K562 (cell line): Measurements from ENCODE around the gene SPHK2. TPM values are rescaled to one million over a fixed set of nuclear protein-coding genes. Genes with fewer than 3 reads are reported as not detected.

Source experiments
- BCOR ChIP-seq: fragments of 450-650 bp; IDR thresholded peaks from 2 replicates; pipeline ENCODE4 v1.6.1; 2016
- FOXM1 ChIP-seq, 2 experiments: fragments of 450-650 bp in 1 of 2; sonication (generic) in 1 of 2; formaldehyde crosslinking in 1 of 2; IDR thresholded peaks; 2 replicates each; pipeline versions ENCODE4 v1.6.1 to v1.9.0; 2017 to 2022; ENCODE audit warnings: low read depth in 2 of 2, mild to moderate bottlenecking in 2 of 2, missing genetic modification reagents in 1 of 2, moderate library complexity in 1 of 2
- MTA3 ChIP-seq: fragments of 450-650 bp; formaldehyde crosslinking; IDR thresholded peaks from 2 replicates; pipeline ENCODE4 v1.6.1; 2017; ENCODE audit warnings: mild to moderate bottlenecking, borderline replicate concordance
- MYNN ChIP-seq, 2 experiments: sonication (generic); formaldehyde crosslinking in 1 of 2; IDR thresholded peaks; 2 replicates each; pipeline versions ENCODE4 v1.5.0 to v1.6.1; 2016 to 2020; ENCODE audit warnings: antibody characterized with exemption in 1 of 2, missing genetic modification reagents in 1 of 2
- NBN ChIP-seq: fragments of 450-650 bp; IDR thresholded peaks from 2 replicates; pipeline ENCODE4 v1.6.1; 2016; ENCODE audit warnings: low read depth, mild to moderate bottlenecking
- PRPF4 ChIP-seq: fragments of 200-400 bp; formaldehyde crosslinking; IDR thresholded peaks from one replicate; pipeline ENCODE4 v1.6.1; 2017; ENCODE audit warnings: low read length, low read depth, mild to moderate bottlenecking; ENCODE audit not compliant: insufficient read depth, poor library complexity, severe bottlenecking
- SIRT6 ChIP-seq: IDR thresholded peaks from one replicate; pipeline ENCODE4 v1.6.1; 2012; ENCODE audit warnings: low read depth, mild to moderate bottlenecking, control low read depth, inconsistent platforms, low read length, moderate library complexity
- TEAD1 ChIP-seq, 2 experiments: fragments of 450-650 bp in 1 of 2; sonication (generic) in 1 of 2; formaldehyde crosslinking; IDR thresholded peaks; 2 replicates each; pipeline versions ENCODE4 v1.4.0 to v1.8.0; 2020 to 2022; ENCODE audit warnings: mild to moderate bottlenecking in 2 of 2, missing genetic modification reagents in 1 of 2
- polyA plus RNA-seq, 8 experiments: library from polyadenylated mRNA; depleted of rRNA in 4 of 8; stranded (reverse) in 5 of 8; unstranded in 3 of 8; fragments of >200 nt; fragmentation: Nextera tagmentation in 2 of 8; fragmentation: Illumina TruSeq in 1 of 8; extraction: Ambion mirVana in 2 of 8; extraction: Trizol in 1 of 8; gene quantifications; 2 replicates each; pipeline versions ENCODE4 v1.2.1 to v1.2.3, GENCODE V29; 2011 to 2014; ENCODE audit warnings: inconsistent platforms in 1 of 8, missing spikeins in 1 of 8
- total RNA-seq, 7 experiments: library from RNA; depleted of rRNA in 6 of 7; stranded (reverse); fragments of >200 nt in 6 of 7; fragmentation: Illumina TruSeq in 2 of 7; extraction: Trizol in 2 of 7; gene quantifications; 2 replicates each; pipeline versions ENCODE4 v1.2.1 to v1.2.3, GENCODE V29; 2011 to 2021; ENCODE audit warnings: low replicate concordance in 1 of 7
- TF ChIP-seq, protein P1 (sequence below): fragments of 200-600 bp; sonication (generic); IDR thresholded peaks from one replicate; pipeline ENCODE4 v1.6.1; 2012; ENCODE audit warnings: mild to moderate bottlenecking, low read depth, low read length, inconsistent platforms
- TF ChIP-seq, protein P2 (sequence below), 2 experiments: IDR thresholded peaks; 2 replicates each; pipeline ENCODE4 v1.6.1; 2012; ENCODE audit warnings: improper control_type of control experiment in 2 of 2, low read depth in 2 of 2, low read length in 2 of 2, borderline replicate concordance in 1 of 2
- TF ChIP-seq, protein P3 (sequence below): fragments of 250-450 bp; sonication (Bioruptor Pico); IDR thresholded peaks from 2 replicates; pipeline ENCODE4 v1.8.0; 2021; ENCODE audit warnings: borderline replicate concordance, mild to moderate bottlenecking, moderate library complexity; ENCODE audit not compliant: poor library complexity, severe bottlenecking

Gene SPHK2
- total and polyA plus RNA-seq, 9 of the 15 experiments (the other 6 are each of a cell fraction or from before 2014, with no cell fraction given), result 0.10 to 15.2 (median 2.9) TPM

DNA sequence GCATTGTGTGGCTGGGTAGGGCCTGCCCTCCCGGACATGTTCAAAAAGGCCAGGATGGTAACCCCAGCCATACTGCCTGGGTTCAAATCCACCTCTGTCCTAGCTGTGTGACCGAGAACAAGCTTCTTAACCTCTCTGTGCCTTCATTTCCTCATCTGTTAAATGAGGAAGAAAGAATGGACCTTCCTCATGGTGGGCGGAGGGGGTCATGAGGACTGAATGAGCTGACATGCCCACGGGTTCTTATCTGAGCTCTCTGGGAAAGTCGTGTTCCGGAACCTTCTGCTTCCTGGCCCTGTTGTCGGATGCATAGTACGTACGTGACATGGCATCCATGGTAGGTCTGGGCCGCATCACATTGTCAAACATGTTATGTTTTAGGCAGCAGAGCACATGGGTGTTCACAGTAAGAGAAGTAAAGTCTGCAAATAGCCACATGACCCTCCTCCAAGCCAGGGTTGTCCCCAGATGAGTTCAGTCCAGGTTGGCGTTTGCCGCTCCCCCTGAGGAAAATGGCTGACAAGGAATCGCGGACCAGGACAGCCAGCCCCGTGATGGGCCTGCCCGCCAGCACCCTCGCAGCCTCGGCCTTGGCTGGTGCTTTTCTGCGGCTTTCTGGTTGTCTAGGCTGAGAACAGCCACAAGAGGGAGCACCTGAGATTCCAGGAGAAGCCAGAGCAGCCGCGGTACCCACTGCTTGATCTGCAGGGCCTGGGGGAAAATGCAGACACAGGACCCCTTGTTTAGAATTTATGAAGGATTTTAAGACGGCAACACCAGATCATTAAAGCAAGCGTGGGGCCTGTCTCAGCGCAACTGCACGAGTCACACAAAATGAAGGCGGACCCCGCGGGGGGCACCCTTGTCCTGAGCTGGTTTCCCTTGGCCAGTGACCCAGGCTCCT is 55.9 kb downstream of the SPHK2 start (continued):
- TF ChIP-seq, protein P1, sequence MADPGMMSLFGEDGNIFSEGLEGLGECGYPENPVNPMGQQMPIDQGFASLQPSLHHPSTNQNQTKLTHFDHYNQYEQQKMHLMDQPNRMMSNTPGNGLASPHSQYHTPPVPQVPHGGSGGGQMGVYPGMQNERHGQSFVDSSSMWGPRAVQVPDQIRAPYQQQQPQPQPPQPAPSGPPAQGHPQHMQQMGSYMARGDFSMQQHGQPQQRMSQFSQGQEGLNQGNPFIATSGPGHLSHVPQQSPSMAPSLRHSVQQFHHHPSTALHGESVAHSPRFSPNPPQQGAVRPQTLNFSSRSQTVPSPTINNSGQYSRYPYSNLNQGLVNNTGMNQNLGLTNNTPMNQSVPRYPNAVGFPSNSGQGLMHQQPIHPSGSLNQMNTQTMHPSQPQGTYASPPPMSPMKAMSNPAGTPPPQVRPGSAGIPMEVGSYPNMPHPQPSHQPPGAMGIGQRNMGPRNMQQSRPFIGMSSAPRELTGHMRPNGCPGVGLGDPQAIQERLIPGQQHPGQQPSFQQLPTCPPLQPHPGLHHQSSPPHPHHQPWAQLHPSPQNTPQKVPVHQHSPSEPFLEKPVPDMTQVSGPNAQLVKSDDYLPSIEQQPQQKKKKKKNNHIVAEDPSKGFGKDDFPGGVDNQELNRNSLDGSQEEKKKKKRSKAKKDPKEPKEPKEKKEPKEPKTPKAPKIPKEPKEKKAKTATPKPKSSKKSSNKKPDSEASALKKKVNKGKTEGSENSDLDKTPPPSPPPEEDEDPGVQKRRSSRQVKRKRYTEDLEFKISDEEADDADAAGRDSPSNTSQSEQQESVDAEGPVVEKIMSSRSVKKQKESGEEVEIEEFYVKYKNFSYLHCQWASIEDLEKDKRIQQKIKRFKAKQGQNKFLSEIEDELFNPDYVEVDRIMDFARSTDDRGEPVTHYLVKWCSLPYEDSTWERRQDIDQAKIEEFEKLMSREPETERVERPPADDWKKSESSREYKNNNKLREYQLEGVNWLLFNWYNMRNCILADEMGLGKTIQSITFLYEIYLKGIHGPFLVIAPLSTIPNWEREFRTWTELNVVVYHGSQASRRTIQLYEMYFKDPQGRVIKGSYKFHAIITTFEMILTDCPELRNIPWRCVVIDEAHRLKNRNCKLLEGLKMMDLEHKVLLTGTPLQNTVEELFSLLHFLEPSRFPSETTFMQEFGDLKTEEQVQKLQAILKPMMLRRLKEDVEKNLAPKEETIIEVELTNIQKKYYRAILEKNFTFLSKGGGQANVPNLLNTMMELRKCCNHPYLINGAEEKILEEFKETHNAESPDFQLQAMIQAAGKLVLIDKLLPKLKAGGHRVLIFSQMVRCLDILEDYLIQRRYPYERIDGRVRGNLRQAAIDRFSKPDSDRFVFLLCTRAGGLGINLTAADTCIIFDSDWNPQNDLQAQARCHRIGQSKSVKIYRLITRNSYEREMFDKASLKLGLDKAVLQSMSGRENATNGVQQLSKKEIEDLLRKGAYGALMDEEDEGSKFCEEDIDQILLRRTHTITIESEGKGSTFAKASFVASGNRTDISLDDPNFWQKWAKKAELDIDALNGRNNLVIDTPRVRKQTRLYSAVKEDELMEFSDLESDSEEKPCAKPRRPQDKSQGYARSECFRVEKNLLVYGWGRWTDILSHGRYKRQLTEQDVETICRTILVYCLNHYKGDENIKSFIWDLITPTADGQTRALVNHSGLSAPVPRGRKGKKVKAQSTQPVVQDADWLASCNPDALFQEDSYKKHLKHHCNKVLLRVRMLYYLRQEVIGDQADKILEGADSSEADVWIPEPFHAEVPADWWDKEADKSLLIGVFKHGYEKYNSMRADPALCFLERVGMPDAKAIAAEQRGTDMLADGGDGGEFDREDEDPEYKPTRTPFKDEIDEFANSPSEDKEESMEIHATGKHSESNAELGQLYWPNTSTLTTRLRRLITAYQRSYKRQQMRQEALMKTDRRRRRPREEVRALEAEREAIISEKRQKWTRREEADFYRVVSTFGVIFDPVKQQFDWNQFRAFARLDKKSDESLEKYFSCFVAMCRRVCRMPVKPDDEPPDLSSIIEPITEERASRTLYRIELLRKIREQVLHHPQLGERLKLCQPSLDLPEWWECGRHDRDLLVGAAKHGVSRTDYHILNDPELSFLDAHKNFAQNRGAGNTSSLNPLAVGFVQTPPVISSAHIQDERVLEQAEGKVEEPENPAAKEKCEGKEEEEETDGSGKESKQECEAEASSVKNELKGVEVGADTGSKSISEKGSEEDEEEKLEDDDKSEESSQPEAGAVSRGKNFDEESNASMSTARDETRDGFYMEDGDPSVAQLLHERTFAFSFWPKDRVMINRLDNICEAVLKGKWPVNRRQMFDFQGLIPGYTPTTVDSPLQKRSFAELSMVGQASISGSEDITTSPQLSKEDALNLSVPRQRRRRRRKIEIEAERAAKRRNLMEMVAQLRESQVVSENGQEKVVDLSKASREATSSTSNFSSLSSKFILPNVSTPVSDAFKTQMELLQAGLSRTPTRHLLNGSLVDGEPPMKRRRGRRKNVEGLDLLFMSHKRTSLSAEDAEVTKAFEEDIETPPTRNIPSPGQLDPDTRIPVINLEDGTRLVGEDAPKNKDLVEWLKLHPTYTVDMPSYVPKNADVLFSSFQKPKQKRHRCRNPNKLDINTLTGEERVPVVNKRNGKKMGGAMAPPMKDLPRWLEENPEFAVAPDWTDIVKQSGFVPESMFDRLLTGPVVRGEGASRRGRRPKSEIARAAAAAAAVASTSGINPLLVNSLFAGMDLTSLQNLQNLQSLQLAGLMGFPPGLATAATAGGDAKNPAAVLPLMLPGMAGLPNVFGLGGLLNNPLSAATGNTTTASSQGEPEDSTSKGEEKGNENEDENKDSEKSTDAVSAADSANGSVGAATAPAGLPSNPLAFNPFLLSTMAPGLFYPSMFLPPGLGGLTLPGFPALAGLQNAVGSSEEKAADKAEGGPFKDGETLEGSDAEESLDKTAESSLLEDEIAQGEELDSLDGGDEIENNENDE, result no peak
- TF ChIP-seq BCOR, result peak; percentile 58
- no peak for TF ChIP-seq PRPF4
- TF ChIP-seq FOXM1 (IDR thresholded peaks at IDR 0.05; ENCODE audit: low read depth), result no peak
- TF ChIP-seq FOXM1 (CRISPR knock-in tag; IDR thresholded peaks at IDR 0.05; ENCODE audit: low read depth), result no peak
- no peak for TF ChIP-seq SIRT6
- TF ChIP-seq MYNN (IDR thresholded peaks at IDR 0.05), result 0 out of 2 replicates have a peak, but pooled peaks have one; percentile 19
- TF ChIP-seq MYNN (CRISPR knock-in tag; IDR thresholded peaks at IDR 0.05), result no peak
- TF ChIP-seq, protein P2, sequence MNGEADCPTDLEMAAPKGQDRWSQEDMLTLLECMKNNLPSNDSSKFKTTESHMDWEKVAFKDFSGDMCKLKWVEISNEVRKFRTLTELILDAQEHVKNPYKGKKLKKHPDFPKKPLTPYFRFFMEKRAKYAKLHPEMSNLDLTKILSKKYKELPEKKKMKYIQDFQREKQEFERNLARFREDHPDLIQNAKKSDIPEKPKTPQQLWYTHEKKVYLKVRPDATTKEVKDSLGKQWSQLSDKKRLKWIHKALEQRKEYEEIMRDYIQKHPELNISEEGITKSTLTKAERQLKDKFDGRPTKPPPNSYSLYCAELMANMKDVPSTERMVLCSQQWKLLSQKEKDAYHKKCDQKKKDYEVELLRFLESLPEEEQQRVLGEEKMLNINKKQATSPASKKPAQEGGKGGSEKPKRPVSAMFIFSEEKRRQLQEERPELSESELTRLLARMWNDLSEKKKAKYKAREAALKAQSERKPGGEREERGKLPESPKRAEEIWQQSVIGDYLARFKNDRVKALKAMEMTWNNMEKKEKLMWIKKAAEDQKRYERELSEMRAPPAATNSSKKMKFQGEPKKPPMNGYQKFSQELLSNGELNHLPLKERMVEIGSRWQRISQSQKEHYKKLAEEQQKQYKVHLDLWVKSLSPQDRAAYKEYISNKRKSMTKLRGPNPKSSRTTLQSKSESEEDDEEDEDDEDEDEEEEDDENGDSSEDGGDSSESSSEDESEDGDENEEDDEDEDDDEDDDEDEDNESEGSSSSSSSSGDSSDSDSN (IDR thresholded peaks at IDR 0.05; ENCODE audit: borderline replicate concordance in 1 of 2, low read depth in 2 of 2, low read length in 2 of 2), result peak; percentile 65 to 86; a peak in 2 of 4 replicates
- TF ChIP-seq MTA3, result no peak
- peak in 1 of 2 experiments; percentile 93; a peak in 2 of 4 replicates for TF ChIP-seq TEAD1 (CRISPR knock-in tag; IDR thresholded peaks at IDR 0.05)
- TF ChIP-seq NBN, result no peak
- TF ChIP-seq, protein P3, sequence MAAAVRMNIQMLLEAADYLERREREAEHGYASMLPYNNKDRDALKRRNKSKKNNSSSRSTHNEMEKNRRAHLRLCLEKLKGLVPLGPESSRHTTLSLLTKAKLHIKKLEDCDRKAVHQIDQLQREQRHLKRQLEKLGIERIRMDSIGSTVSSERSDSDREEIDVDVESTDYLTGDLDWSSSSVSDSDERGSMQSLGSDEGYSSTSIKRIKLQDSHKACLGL (CRISPR knock-in tag), result no peak
